MM.1S (cell line): Measurements from ENCODE around the gene RBM47.

Source experiments
- DNase-seq: peaks from one replicate; pipeline ENCODE4 v3.0.0-alpha.2; 2015
- H2AFZ ChIP-seq: fragments of 300-600 bp; sonication (generic); 2 replicates; pipeline ENCODE4 v1.6.0; 2016; ENCODE audit warnings: antibody characterized with exemption, low read length
- H3F3A ChIP-seq: fragments of 300-600 bp; sonication (generic); 2 replicates; pipeline ENCODE4 v1.6.1; 2016; ENCODE audit warnings: mild to moderate bottlenecking, antibody characterized with exemption, low read length, moderate library complexity, mixed read lengths; ENCODE audit not compliant: insufficient read depth
- H3K27ac ChIP-seq: fragments of 300-600 bp; sonication (generic); 2 replicates; pipeline ENCODE4 v1.5.1; 2016; ENCODE audit warnings: mild to moderate bottlenecking, low read length
- H3K27me3 ChIP-seq: fragments of 300-600 bp; sonication (generic); replicated peaks from 2 replicates; pipeline ENCODE4 v1.6.0; 2016; ENCODE audit warnings: low read length; ENCODE audit not compliant: insufficient read depth
- H3K36me3 ChIP-seq: fragments of 300-600 bp; sonication (generic); replicated peaks from 2 replicates; pipeline ENCODE4 v1.6.1; 2016; ENCODE audit warnings: mild to moderate bottlenecking, low read length, mixed read lengths; ENCODE audit not compliant: insufficient read depth
- H3K4me1 ChIP-seq: fragments of 300-600 bp; sonication (generic); 2 replicates; pipeline ENCODE4 v1.6.1; 2016; ENCODE audit warnings: low read length, mixed read lengths
- H3K4me2 ChIP-seq: fragments of 300-600 bp; sonication (generic); 2 replicates; pipeline ENCODE4 v1.6.0; 2016; ENCODE audit warnings: low read depth, low read length
- H3K4me3 ChIP-seq: fragments of 300-600 bp; sonication (generic); 2 replicates; pipeline ENCODE4 v1.5.1; 2016; ENCODE audit warnings: low read length, mixed read lengths
- H3K79me2 ChIP-seq: fragments of 300-600 bp; sonication (generic); 2 replicates; pipeline ENCODE4 v1.6.1; 2016; ENCODE audit warnings: mixed run types, low read length, mixed read lengths
- H3K9ac ChIP-seq: fragments of 300-600 bp; sonication (generic); 2 replicates; pipeline ENCODE4 v1.6.1; 2016; ENCODE audit warnings: low read length, mixed read lengths
- H3K9me2 ChIP-seq: fragments of 300-600 bp; sonication (generic); replicated peaks from 2 replicates; pipeline ENCODE4 v1.6.1; 2016; ENCODE audit warnings: mild to moderate bottlenecking, low read length, mixed read lengths; ENCODE audit not compliant: insufficient read depth
- H3K9me3 ChIP-seq: fragments of 300-600 bp; sonication (generic); replicated peaks from 2 replicates; pipeline ENCODE4 v1.6.1; 2016; ENCODE audit warnings: mild to moderate bottlenecking, low read length, mixed read lengths; ENCODE audit not compliant: insufficient read depth
- H4K20me1 ChIP-seq: fragments of 300-600 bp; sonication (generic); 2 replicates; pipeline ENCODE4 v1.6.1; 2016; ENCODE audit warnings: mild to moderate bottlenecking, low read length, moderate library complexity, mixed read lengths; ENCODE audit not compliant: insufficient read depth
- CTCF ChIP-seq: fragments of 300-600 bp; sonication (generic); IDR thresholded peaks from 2 replicates; pipeline ENCODE4 v1.5.1; 2016; ENCODE audit warnings: antibody characterized with exemption, low read length, mixed read lengths
- EZH2 ChIP-seq: fragments of 300-600 bp; sonication (generic); optimal IDR thresholded peaks from 2 replicates; pipeline ENCODE3; 2017; ENCODE audit warnings: low read depth, mild to moderate bottlenecking, antibody characterized with exemption, low read length, mixed read lengths
- EZH2phosphoT487 ChIP-seq: fragments of 300-600 bp; sonication (generic); IDR thresholded peaks from 2 replicates; pipeline ENCODE4 v1.6.1; 2018; ENCODE audit warnings: antibody characterized with exemption, low read length

Gene RBM47

DNA sequence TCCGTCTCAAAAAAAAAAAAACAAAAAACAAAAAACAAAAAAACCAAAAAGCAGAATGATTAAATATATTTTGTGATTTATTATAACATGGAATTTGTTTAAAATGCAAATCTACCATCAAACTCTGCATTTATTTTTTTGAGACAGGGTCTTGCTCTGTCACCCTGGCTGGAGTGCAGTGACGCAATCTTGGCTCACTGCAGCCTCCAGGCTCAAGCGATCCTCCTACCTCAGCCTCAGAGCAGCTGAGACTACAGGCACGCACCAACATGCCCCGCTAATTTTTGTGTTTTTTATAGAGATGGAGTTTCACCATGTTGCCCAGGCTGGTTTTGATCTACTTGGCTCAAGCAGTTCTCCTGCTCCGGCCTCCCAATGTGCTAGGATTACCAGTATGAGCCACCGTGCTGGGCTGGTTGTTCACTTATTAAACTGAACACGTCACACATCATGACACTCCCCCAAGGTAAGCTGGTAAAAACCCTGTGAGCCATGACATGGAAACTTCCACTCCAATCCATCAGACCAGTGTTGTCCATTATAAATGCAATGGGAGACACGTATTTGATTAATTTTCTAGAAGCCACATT lies 45.7 kb downstream of the RBM47 start:
- no peak overlapping the region for H3K9ac ChIP-seq
- peaks cover 21% of the 10 kb centered on the region for H3K4me1 ChIP-seq
- no peaks in the 10 kb centered on the region for H3K36me3 ChIP-seq
- peaks cover 79% of the 10 kb centered on the region for H3K79me2 ChIP-seq
- H4K20me1 ChIP-seq = no peaks in the 10 kb centered on the region
- TF ChIP-seq EZH2phosphoT487 (no peak), CTCF (no peak), EZH2 (no peak)
- H3K4me3 ChIP-seq = no peak overlapping the region
- DNase-seq = no peak
- H2AFZ ChIP-seq = no peak overlapping the region
- H3F3A ChIP-seq = peaks cover 12% of the 10 kb centered on the region; the same call in 1 of the 2 replicates
- H3K27me3 ChIP-seq = no peaks in the 10 kb centered on the region
- no peak overlapping the region for H3K27ac ChIP-seq
- H3K9me2 ChIP-seq = no peaks in the 10 kb centered on the region
- no peaks in the 10 kb centered on the region for H3K9me3 ChIP-seq
- no peak overlapping the region for H3K4me2 ChIP-seq

- Histone ChIP-seq H2AFZ (no peak overlapping the region), H3K9me2 (no peaks in the 10 kb centered on the region), H3K27me3 (no peaks in the 10 kb centered on the region), H4K20me1 (no peaks in the 10 kb centered on the region), H3K36me3 (no peaks in the 10 kb centered on the region), H3K9ac (no peak overlapping the region), H3K9me3 (no peaks in the 10 kb centered on the region), H3K4me2 (no peak overlapping the region; the same call in 1 of the 2 replicates), H3K27ac (no peak overlapping the region; the same call in 1 of the 2 replicates), H3F3A (peaks cover 17% of the 10 kb centered on the region), H3K79me2 (peaks cover 79% of the 10 kb centered on the region), H3K4me1 (peaks cover 34% of the 10 kb centered on the region), H3K4me3 (no peak overlapping the region)
- no peak for DNase-seq
- TF ChIP-seq EZH2phosphoT487 (no peak), EZH2 (no peak)
These were observed 47.3 kb downstream of the RBM47 start for GRCh38 chr4:40582413-40582812.

DNA sequence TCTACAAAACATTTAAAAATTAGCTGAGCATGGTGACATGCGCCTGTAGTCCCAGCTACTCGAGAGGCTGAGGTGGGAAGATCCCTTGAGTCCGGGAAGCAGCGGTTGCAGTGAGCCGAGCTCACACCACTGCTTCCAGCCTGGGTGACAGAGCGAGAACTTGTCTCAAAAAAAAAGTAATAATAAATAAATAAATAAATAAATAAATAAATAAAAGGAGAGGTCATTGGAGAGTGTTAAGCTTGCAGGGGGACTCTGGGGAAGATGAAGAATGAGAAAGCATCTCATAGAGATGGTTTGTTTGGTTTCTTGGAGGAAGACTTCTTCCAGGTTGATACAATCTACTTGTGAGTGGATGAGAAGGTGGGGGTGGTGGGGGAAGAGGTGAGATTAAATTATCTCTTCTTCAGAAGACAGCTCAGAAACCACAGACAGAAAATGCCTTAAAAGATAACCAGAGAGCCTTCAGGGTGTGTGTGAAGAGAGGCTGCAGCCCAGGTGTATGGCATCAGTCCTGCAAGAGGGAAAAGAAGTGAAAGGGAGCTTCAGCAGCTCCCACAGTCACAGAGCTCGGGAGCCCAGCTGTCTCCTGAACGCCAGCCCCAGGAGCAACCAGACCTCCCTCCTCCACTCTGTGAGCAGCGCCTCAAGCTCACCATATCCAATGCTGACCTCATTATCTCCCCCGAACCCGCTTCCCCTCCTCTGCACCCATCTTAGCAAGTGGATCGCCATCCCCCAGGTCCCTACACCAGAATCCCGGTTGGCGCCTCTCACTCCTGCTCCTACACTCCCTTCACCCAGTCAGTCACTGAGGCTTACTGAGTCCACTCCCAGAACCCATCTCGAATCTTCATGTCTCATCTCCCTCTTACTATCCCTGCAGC lies 48.2 kb downstream of the RBM47 start:
- peaks cover 70% of the 10 kb centered on the region for H3K79me2 ChIP-seq
- H3K36me3 ChIP-seq = no peaks in the 10 kb centered on the region
- H3K9me3 ChIP-seq = no peaks in the 10 kb centered on the region
- TF ChIP-seq CTCF = no peak
- H4K20me1 ChIP-seq = no peaks in the 10 kb centered on the region
- no peaks in the 10 kb centered on the region for H3K27me3 ChIP-seq
- 0 out of 2 replicates have a peak overlapping the region, but pooled peaks have one; percentile 2 for H3K4me3 ChIP-seq
- H2AFZ ChIP-seq = no peak overlapping the region
- H3K9ac ChIP-seq = no peak overlapping the region
- peak overlapping the region; percentile 53; the same call in 1 of the 2 replicates for H3K4me2 ChIP-seq
- peak; percentile 72 for DNase-seq
- H3K4me1 ChIP-seq = peaks cover 41% of the 10 kb centered on the region
- H3K9me2 ChIP-seq = no peaks in the 10 kb centered on the region
- H3F3A ChIP-seq = peaks cover 26% of the 10 kb centered on the region
- peak overlapping the region; percentile 51; the same call in 1 of the 2 replicates for H3K27ac ChIP-seq
